Ramos (cell line): ENCODE data around the gene PARD3B.

Experiments used
- in situ Hi-C: fragments of 300-500 bp; cut with MboI; formaldehyde crosslinking; loops from one replicate; pipeline ENCODE4 v1.14.3; 2022; ENCODE audit warnings: low sequenced_read_pairs; ENCODE audit not compliant: unreplicated experiment

The PARD3B gene

GRCh38 chr2:205280596-205281236, 735.4 kb downstream of the PARD3B start:
- in situ Hi-C loops = no loop called here

GRCh38 chr2:205283736-205284270, 738.5 kb downstream of the PARD3B start:
- in situ Hi-C loops = no loop called here

GRCh38 chr2:205284334-205284733, 739.1 kb downstream of the PARD3B start:
- in situ Hi-C loops = no loop called here

- in situ Hi-C loops = no loop called here
These were observed 742.0 kb downstream of the PARD3B start for GRCh38 chr2:205287316-205287715.

- in situ Hi-C loops = no loop called here
These were observed 743.4 kb downstream of the PARD3B start for GRCh38 chr2:205288686-205289085.

GRCh38 chr2:205290299-205290698, 745.0 kb downstream of the PARD3B start:
- in situ Hi-C loops = no loop called here

- in situ Hi-C loops = no loop called here
These were observed 747.5 kb downstream of the PARD3B start for GRCh38 chr2:205292665-205293295.

GRCh38 chr2:205293559-205293958, 748.3 kb downstream of the PARD3B start:
- in situ Hi-C loops = no loop called here

GRCh38 chr2:205296959-205297358, 751.7 kb downstream of the PARD3B start:
- in situ Hi-C loops = no loop called here

GRCh38 chr2:205297368-205297767, 752.1 kb downstream of the PARD3B start:
- in situ Hi-C loops = no loop called here

- in situ Hi-C loops = no loop called here
These were observed 752.6 kb downstream of the PARD3B start for GRCh38 chr2:205297846-205298245.

- in situ Hi-C loops = no loop called here
These were observed 765.9 kb downstream of the PARD3B start for GRCh38 chr2:205311201-205311600.

- in situ Hi-C loops = no loop called here
These were observed 776.0 kb downstream of the PARD3B start for GRCh38 chr2:205321231-205321630.

GRCh38 chr2:205323929-205324328, 778.7 kb downstream of the PARD3B start:
- in situ Hi-C loops = no loop called here

- in situ Hi-C loops = no loop called here
These were observed 779.1 kb downstream of the PARD3B start for GRCh38 chr2:205324355-205324754.

- in situ Hi-C loops = no loop called here
These were observed 788.1 kb downstream of the PARD3B start for GRCh38 chr2:205333351-205333750.

GRCh38 chr2:205337274-205337673, 792.0 kb downstream of the PARD3B start:
- in situ Hi-C loops = no loop called here

- in situ Hi-C loops = no loop called here
These were observed 792.9 kb downstream of the PARD3B start for GRCh38 chr2:205338156-205338555.

GRCh38 chr2:205343103-205343502, 797.8 kb downstream of the PARD3B start:
- in situ Hi-C loops = no loop called here

- in situ Hi-C loops = no loop called here
These were observed 801.4 kb downstream of the PARD3B start for GRCh38 chr2:205346649-205347048.

- in situ Hi-C loops = no loop called here
These were observed 802.6 kb downstream of the PARD3B start for GRCh38 chr2:205347899-205348298.

- in situ Hi-C loops = no loop called here
These were observed 806.8 kb downstream of the PARD3B start for GRCh38 chr2:205352094-205352493.
